LoVo (cell line): ENCODE results near the gene GAK.

Experiments used
- DNase-seq: peaks from one replicate; pipeline ENCODE4 v3.0.0-alpha.2; 2016; ENCODE audit warnings: low spot score

The GAK gene

GRCh38 chr4:849478-850175, 82.5 kb downstream of the GAK start:
- no peak for DNase-seq

GRCh38 chr4:848803-849477, 83.2 kb downstream of the GAK start:
- no peak for DNase-seq

- no peak for DNase-seq
These were observed 83.8 kb downstream of the GAK start for GRCh38 chr4:848307-848691.

- no peak for DNase-seq
These were observed 86.3 kb downstream of the GAK start for GRCh38 chr4:845836-846251.

GRCh38 chr4:845233-845835, 86.8 kb downstream of the GAK start:
- no peak for DNase-seq

GRCh38 chr4:844752-845232, 87.3 kb downstream of the GAK start:
- no peak for DNase-seq

GRCh38 chr4:839675-840443, 92.3 kb downstream of the GAK start:
- DNase-seq: no peak

GRCh38 chr4:837772-838171, 94.3 kb downstream of the GAK start:
- no peak for DNase-seq

GRCh38 chr4:836750-837301, 95.3 kb downstream of the GAK start:
- DNase-seq: no peak

- DNase-seq: no peak
These were observed 96.1 kb downstream of the GAK start for GRCh38 chr4:836003-836511.

- DNase-seq: peak; percentile 70
These were observed 96.7 kb downstream of the GAK start for GRCh38 chr4:835148-836002.

- no peak for DNase-seq
These were observed 97.6 kb downstream of the GAK start for GRCh38 chr4:834368-835147.

- no peak for DNase-seq
These were observed 98.3 kb downstream of the GAK start for GRCh38 chr4:833731-834367.

GRCh38 chr4:833156-833555, 99.0 kb downstream of the GAK start:
- no peak for DNase-seq

- no peak for DNase-seq
These were observed 99.6 kb downstream of the GAK start for GRCh38 chr4:832536-832935.

GRCh38 chr4:832108-832507, 100.0 kb downstream of the GAK start:
- DNase-seq: no peak

- DNase-seq: no peak
These were observed 100.7 kb downstream of the GAK start for GRCh38 chr4:831483-831805.

GRCh38 chr4:830601-831482, 101.3 kb downstream of the GAK start:
- no peak for DNase-seq
